Spleen (tissue), 11 donors: Measurements from ENCODE around the gene KRT9. TPM values are rescaled to one million over a fixed set of nuclear protein-coding genes. Genes with fewer than 3 reads are reported as not detected.

Source experiments
- DNase-seq: peaks from one replicate; pipeline ENCODE4 v3.0.0-alpha.2; 2020
- H3K27ac ChIP-seq, 8 donors: fragments of 200-600 bp; sonication (generic) in 7 of 8; 1 replicate in 4 of 8; 2 replicates in 4 of 8; pipeline versions ENCODE4 v1.5.0 to v1.8.0; 2016 to 2021; ENCODE audit warnings: inconsistent platforms in 4 of 8, mild to moderate bottlenecking in 4 of 8, moderate library complexity in 1 of 8
- H3K27me3 ChIP-seq, 7 donors: fragments of 200-600 bp; sonication (generic) in 6 of 7; replicated peaks in 1 of 7; 1 replicate in 4 of 7; 2 replicates in 3 of 7; pipeline versions ENCODE4 v1.5.0 to v1.8.0; 2016 to 2021; ENCODE audit warnings: inconsistent platforms in 3 of 7, mild to moderate bottlenecking in 1 of 7
- H3K36me3 ChIP-seq, 6 donors: fragments of 200-600 bp; sonication (generic) in 5 of 6; 1 replicate in 4 of 6; 2 replicates in 2 of 6; pipeline versions ENCODE4 v1.5.0 to v1.8.0; 2016 to 2021; ENCODE audit warnings: inconsistent platforms in 2 of 6
- H3K4me1 ChIP-seq, 6 donors: fragments of 200-600 bp; sonication (generic) in 5 of 6; 1 replicate in 3 of 6; 2 replicates in 3 of 6; pipeline versions ENCODE4 v1.5.0 to v1.8.0; 2016 to 2021; ENCODE audit warnings: inconsistent platforms in 3 of 6
- H3K4me3 ChIP-seq, 8 donors: fragments of 200-600 bp; sonication (generic) in 7 of 8; 1 replicate in 4 of 8; 2 replicates in 4 of 8; pipeline versions ENCODE4 v1.5.0 to v1.8.0; 2016 to 2021; ENCODE audit warnings: inconsistent platforms in 4 of 8, mild to moderate bottlenecking in 4 of 8, moderate library complexity in 2 of 8
- H3K9me3 ChIP-seq, 8 donors: fragments of 200-600 bp; sonication (generic) in 7 of 8; 1 replicate in 4 of 8; 2 replicates in 4 of 8; pipeline versions ENCODE4 v1.5.0 to v1.8.0; 2016 to 2021; ENCODE audit warnings: inconsistent platforms in 4 of 8
- CTCF ChIP-seq, 11 experiments: fragments of 200-600 bp in 7 of 11; fragments of 450-650 bp in 4 of 11; sonication (generic) in 4 of 11; IDR thresholded peaks in 8 of 11; conservative IDR thresholded peaks in 3 of 11; 1 replicate in 7 of 11; 2 replicates in 4 of 11; pipeline versions ENCODE4 v1.4.0 to v1.8.0; 2016 to 2021; ENCODE audit warnings: antibody characterized with exemption in 11 of 11, inconsistent platforms in 4 of 11, mild to moderate bottlenecking in 1 of 11
- POLR2A ChIP-seq, 3 donors: fragments of 450-650 bp; IDR thresholded peaks; one replicate each; pipeline ENCODE4 v1.5.1; 2017; ENCODE audit warnings: antibody characterized with exemption in 3 of 3, mild to moderate bottlenecking in 1 of 3
- POLR2AphosphoS5 ChIP-seq, 3 donors: sonication (generic); formaldehyde crosslinking; IDR thresholded peaks; one replicate each; pipeline ENCODE4 v1.5.1; 2017; ENCODE audit warnings: antibody characterized with exemption in 3 of 3
- WGBS, 5 donors: extraction: QIAGEN DNeasy Blood & Tissue Kit in 3 of 5; methylation state at CpG; one replicate each; pipeline versions ENCODE4 v1.1.5 to v1.1.7; 2013 to 2018; 5-methylcytosine and 5-hydroxymethylcytosine counted together
- intact Hi-C: fragments of 100-400 bp; cut with DNase I; formaldehyde crosslinking; loops from one replicate; pipeline ENCODE4 v1.15.0; 2023; ENCODE audit warnings: low total_unique reads
- polyA plus RNA-seq, 3 donors: library from polyadenylated mRNA; stranded (reverse); fragments of 200-250 nt; gene quantifications; one replicate each; pipeline ENCODE4 v1.2.1, GENCODE V29; 2013
- total RNA-seq, 7 donors: library from RNA; depleted of rRNA in 3 of 7; stranded (reverse); fragments of >200 nt in 3 of 7; fragmentation: NEBNext Ultra II Directional in 4 of 7; extraction: Animal tissue kit (Norgen Biotek cat#: 25700) in 4 of 7; gene quantifications; one replicate each; pipeline versions ENCODE4 v1.1.0 to v1.2.1, GENCODE V29; 2016 to 2021
- donor health status: healthy with polysubstance abuse.
- donor health status: DM: no; HTN: no; CAD: no; lungs with moderate emphysema.
- donor health status: DM: no; HTN: no; CAD: no.
- donor health status: Bipolar disorder and iron deficiency.
- donor health status: healthy.
- donor health status: DM: no; HTN: no; CAD: no.
- donor health status: DM: yes; HTN: yes; CAD: no.

KRT9 gene
- total and polyA plus RNA-seq, 10 donors, result not detected

- intact Hi-C loops, result no loop called here
- DNase-seq, result no peak
- Histone ChIP-seq H3K4me1 (peaks cover 0 to 11% (median 3%) of the 10 kb centered on the region in 6 donors), H3K27me3 (peaks cover 0 to 51% (median 0%) of the 10 kb centered on the region in 7 donors), H3K9me3 (no peaks in the 10 kb centered on the region), H3K4me3 (no peak overlapping the region), H3K27ac (no peak overlapping the region), H3K36me3 (no peaks in the 10 kb centered on the region)
- 76 to 86% (median 85%) methylated on average over 9 of the region's 9 CpGs for WGBS, 5 donors
- TF ChIP-seq POLR2AphosphoS5 (IDR thresholded peaks at IDR 0.05), result no peak
- no peak for TF ChIP-seq CTCF (IDR thresholded peaks at IDR 0.05 in 8 of 11, conservative IDR thresholded peaks at IDR 0.05 in 3 of 11)
- TF ChIP-seq POLR2A (IDR thresholded peaks at IDR 0.05), result no peak
These were observed 14.9 kb downstream of the KRT9 start for GRCh38 chr17:41556931-41557330.

- Histone ChIP-seq H3K9me3 (no peaks in the 10 kb centered on the region), H3K4me3 (no peak overlapping the region), H3K4me1 (peaks cover 0 to 11% (median 3%) of the 10 kb centered on the region in 6 donors), H3K27me3 (peaks cover 0 to 45% (median 0%) of the 10 kb centered on the region in 7 donors), H3K27ac (peak overlapping the region in 3 of 8 donors; percentile 44 to 52 (median 44)), H3K36me3 (no peaks in the 10 kb centered on the region)
- TF ChIP-seq POLR2AphosphoS5 (IDR thresholded peaks at IDR 0.05) (no peak), POLR2A (IDR thresholded peaks at IDR 0.05) (no peak), CTCF (IDR thresholded peaks at IDR 0.05 in 8 of 11, conservative IDR thresholded peaks at IDR 0.05 in 3 of 11) (no peak)
- WGBS, 5 donors, result 59 to 68% (median 62%) methylated on average over 5 of the region's 5 CpGs
- DNase-seq, result no peak
- intact Hi-C loops, result no loop called here
These were observed 15.6 kb downstream of the KRT9 start for GRCh38 chr17:41556306-41556705.

GRCh38 chr17:41555105-41555887, 16.6 kb downstream of the KRT9 start:
- Histone ChIP-seq H3K4me1 (peaks cover 0 to 11% (median 3%) of the 10 kb centered on the region in 6 donors), H3K9me3 (no peaks in the 10 kb centered on the region), H3K27ac (peak overlapping the region in 4 of 8 donors; percentile 41 to 52 (median 44)), H3K4me3 (no peak overlapping the region), H3K36me3 (no peaks in the 10 kb centered on the region), H3K27me3 (peaks cover 0 to 36% (median 0%) of the 10 kb centered on the region in 7 donors)
- 57 to 79% (median 68%) methylated on average over 5 of the region's 5 CpGs for WGBS, 5 donors
- no peak for DNase-seq
- TF ChIP-seq POLR2A (IDR thresholded peaks at IDR 0.05), result no peak
- TF ChIP-seq POLR2AphosphoS5 (IDR thresholded peaks at IDR 0.05), result no peak
- TF ChIP-seq CTCF (IDR thresholded peaks at IDR 0.05 in 8 of 11, conservative IDR thresholded peaks at IDR 0.05 in 3 of 11), result no peak
- intact Hi-C loops, result no loop called here

- 75 to 78% (median 75%) methylated on average over 8 of the region's 8 CpGs for WGBS, 5 donors
- intact Hi-C loops, result loop anchor here (5.0 kb wide), 1 partner anchor 108 kb away; no protein-coding TSS in a partner anchor
- Histone ChIP-seq H3K4me1 (peaks cover under 1 to 18% (median 9%) of the 10 kb centered on the region in 6 donors), H3K9me3 (no peaks in the 10 kb centered on the region), H3K27me3 (peaks cover 0 to 27% (median 0%) of the 10 kb centered on the region in 7 donors), H3K36me3 (no peaks in the 10 kb centered on the region), H3K27ac (peak overlapping the region in 3 of 8 donors; percentile 36 to 44 (median 44)), H3K4me3 (no peak overlapping the region)
- no peak for DNase-seq
- TF ChIP-seq CTCF (IDR thresholded peaks at IDR 0.05 in 8 of 11, conservative IDR thresholded peaks at IDR 0.05 in 3 of 11), result no peak
These were observed 17.7 kb downstream of the KRT9 start for GRCh38 chr17:41553987-41554680.
